ES-I3 (cell line): ENCODE data around the gene PTGES2.

Source experiments
- H3K36me3 ChIP-seq: 2 replicates; pipeline ENCODE4 v1.6.1; 2013; ENCODE audit warnings: mild to moderate bottlenecking, low read length, control low read depth, moderate library complexity; ENCODE audit not compliant: insufficient read depth
- H3K4me1 ChIP-seq: 2 replicates; pipeline ENCODE4 v1.6.1; 2013; ENCODE audit warnings: mild to moderate bottlenecking, control low read depth, low read length; ENCODE audit not compliant: insufficient read depth
- H3K9ac ChIP-seq: 2 replicates; pipeline ENCODE4 v1.6.1; 2013; ENCODE audit warnings: low read depth, mild to moderate bottlenecking, low read length, moderate library complexity
- H3K9me3 ChIP-seq: 2 replicates; pipeline ENCODE4 v1.6.1; 2013; ENCODE audit warnings: mild to moderate bottlenecking, low read length, moderate library complexity; ENCODE audit not compliant: control insufficient read depth, insufficient read depth

PTGES2 gene

DNA sequence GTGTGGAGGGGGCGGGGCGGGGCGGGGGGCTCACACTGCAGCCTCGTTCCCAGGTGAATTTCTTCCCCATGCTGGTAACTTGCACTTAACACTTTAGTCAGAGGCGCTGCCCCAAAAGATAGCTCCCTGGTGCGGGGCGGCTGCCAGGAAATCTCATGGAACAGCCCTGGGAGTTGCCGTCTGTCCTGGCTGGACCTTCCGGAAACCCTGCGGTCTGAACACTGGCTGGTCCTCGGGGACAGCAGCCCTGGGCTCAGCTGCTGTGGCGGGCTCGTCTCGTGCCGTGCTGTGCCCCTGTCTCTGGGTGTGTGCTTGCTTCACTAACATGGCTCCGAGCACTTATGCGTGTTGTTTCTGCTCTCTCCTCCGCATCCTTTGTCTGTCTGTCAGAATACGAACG is 25.8 kb downstream of the PTGES2 start:
- peaks cover 20% of the 10 kb centered on the region for H3K36me3 ChIP-seq
- H3K9ac ChIP-seq = no peak overlapping the region
- H3K4me1 ChIP-seq = peaks cover 40% of the 10 kb centered on the region
- H3K9me3 ChIP-seq = no peaks in the 10 kb centered on the region

DNA sequence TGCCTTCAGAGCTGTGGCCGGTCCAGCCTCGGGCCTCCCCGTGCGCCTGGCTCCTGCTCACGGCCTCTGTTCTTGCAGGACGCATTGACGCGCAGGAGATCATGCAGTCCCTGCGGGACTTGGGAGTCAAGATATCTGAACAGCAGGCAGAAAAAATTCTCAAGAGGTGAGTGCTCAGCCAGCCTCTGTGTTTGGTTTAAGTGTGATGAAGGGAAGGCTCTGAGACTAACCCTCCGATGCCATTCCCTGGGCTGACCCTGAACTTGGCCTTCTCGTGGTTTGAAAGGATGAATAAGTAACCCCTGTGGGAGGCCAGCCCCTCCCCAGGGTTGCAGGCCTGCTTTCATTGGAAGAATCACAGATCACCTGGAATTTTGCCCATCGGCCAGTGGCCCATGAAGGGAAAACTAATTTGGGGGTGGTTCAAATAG is 26.3 kb downstream of the PTGES2 start:
- Histone ChIP-seq H3K9me3 (no peaks in the 10 kb centered on the region), H3K4me1 (peaks cover 42% of the 10 kb centered on the region), H3K9ac (no peak overlapping the region), H3K36me3 (peaks cover 20% of the 10 kb centered on the region)

DNA sequence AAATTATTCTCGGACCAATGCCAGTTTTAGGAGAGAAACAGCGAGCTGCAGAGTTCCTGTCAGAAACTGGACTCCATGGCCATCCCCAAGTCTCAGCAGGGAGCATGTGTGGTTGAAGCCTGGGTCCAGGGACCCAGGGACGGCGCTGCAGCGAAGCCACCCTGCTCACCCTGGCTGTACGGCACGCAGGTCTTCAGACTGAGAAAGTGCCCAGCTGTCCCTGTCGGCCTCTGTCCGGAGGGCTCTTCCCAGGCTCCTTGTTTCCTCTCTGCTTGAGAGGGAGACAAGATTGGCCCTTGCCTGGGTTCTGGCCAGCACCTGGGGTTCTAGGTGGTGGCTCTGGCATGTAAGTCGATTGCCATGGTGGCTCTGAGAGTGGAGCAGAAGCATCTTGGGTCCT is 26.9 kb downstream of the PTGES2 start:
- Histone ChIP-seq H3K4me1 (peaks cover 42% of the 10 kb centered on the region), H3K36me3 (peaks cover 15% of the 10 kb centered on the region), H3K9ac (no peak overlapping the region), H3K9me3 (no peaks in the 10 kb centered on the region)

DNA sequence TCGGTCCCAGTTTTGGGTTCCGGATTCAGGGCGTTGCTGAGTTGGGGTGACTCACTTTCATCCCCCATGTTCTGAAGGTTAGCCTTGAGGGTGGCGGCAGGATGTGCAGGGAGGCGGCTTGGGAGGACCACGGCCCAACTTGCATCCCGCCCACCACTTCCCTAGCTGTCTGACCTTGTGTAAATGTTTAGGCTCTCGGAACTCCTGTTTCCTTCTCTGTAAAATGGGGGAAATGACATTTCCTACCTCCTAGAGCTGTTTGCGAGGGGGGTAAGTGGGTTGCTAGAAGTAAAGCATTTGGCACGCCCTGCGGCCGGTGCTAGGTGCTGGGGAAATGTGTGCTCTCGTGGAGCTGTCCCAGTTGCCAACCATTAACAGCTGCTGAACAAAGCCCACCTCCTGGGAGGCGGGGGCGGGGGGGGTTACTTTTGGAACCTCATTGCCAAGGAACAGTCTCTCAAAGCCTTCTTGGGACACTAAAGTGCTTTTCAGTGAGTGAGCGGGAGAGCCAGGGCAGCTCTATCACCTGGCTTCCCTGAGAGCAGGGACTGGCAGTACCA is 27.5 kb downstream of the PTGES2 start:
- no peaks in the 10 kb centered on the region for H3K9me3 ChIP-seq
- H3K36me3 ChIP-seq = peaks cover 13% of the 10 kb centered on the region
- peak overlapping the region; percentile 8; the same call in 1 of the 2 replicates for H3K9ac ChIP-seq
- H3K4me1 ChIP-seq = peaks cover 42% of the 10 kb centered on the region

DNA sequence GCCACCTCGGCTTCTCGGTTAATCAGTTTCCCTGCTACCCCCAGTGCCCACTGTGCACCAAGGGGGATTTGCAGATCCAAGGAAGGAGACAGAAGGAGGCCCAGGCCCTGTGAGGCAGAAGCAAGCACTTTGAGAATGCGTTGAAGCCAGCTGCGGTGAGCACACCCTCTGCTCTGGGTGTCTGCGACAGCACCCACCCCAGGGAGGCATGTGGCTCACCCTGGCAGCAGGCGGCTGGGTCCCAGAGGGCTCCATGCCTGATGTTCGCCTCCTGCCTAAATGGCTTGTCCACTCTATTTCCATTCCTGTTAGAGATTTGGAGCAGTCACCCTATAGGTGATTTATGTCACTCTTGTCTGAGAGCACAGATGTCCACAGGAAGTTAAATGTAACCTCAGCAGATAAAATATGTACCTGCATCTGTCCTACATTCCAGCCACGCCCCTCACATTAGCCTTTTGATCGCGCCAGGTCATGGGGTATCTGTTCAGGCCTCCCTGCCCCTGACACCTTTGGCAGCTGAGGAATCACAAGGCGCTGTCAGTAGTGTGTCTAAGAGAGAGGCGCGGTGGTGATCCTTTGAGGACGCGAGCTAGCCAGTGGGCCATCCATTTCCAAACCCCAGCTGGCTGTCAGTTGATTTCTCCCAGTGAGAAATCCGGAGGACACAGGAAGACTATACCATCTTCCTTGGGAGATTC is 28.1 kb downstream of the PTGES2 start:
- Histone ChIP-seq H3K9ac (peak overlapping the region; percentile 60), H3K36me3 (peaks cover 13% of the 10 kb centered on the region)

DNA sequence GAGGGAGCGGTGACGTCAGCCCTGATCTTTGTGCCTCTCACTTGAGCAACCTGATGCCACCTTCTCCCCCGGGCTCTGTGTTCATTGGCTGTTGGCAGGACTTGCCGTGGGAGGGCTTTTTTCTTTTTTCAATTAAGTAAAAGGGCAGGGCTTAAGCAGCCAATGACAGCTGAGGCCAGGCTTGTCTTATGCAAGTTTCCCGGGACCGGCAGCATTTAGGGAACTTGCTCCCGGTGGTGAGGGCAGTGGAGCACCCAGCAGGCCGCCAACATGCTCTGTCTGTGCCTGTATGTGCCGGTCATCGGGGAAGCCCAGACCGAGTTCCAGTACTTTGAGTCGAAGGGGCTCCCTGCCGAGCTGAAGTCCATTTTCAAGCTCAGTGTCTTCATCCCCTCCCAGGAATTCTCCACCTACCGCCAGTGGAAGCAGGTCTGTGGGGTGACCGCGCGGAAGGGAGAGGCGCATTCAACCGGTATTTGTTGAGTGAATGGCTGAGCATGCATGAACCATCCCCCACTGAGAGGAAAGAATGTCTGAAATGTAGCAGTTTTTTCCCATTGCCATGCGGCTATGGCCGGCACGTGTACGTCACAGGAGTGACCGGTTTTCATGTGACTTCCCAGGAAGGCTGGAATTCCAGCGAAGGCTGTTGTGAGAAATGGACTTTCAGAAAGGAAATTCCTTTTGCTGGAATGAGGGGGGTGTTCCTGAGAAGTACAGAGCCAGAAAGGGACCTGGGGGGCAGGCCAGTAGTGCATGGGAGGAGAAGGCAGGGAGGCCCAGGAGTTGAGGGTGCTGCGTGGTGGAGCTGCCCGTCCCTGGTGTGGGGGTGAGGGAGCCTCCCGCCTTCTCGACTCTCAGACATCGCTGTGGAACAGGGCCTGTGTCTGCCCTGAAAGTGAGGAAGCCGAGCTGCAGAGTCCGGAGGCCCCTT is 29.0 kb downstream of the PTGES2 start:
- peak overlapping the region; percentile 60 for H3K9ac ChIP-seq
- H3K9me3 ChIP-seq = no peaks in the 10 kb centered on the region
- peaks cover 42% of the 10 kb centered on the region for H3K4me1 ChIP-seq
- H3K36me3 ChIP-seq = peaks cover 8% of the 10 kb centered on the region

More for the DNA sequence above, 28.1 kb downstream of the PTGES2 start:
- Histone ChIP-seq H3K9me3 (no peaks in the 10 kb centered on the region), H3K4me1 (peaks cover 42% of the 10 kb centered on the region)

DNA sequence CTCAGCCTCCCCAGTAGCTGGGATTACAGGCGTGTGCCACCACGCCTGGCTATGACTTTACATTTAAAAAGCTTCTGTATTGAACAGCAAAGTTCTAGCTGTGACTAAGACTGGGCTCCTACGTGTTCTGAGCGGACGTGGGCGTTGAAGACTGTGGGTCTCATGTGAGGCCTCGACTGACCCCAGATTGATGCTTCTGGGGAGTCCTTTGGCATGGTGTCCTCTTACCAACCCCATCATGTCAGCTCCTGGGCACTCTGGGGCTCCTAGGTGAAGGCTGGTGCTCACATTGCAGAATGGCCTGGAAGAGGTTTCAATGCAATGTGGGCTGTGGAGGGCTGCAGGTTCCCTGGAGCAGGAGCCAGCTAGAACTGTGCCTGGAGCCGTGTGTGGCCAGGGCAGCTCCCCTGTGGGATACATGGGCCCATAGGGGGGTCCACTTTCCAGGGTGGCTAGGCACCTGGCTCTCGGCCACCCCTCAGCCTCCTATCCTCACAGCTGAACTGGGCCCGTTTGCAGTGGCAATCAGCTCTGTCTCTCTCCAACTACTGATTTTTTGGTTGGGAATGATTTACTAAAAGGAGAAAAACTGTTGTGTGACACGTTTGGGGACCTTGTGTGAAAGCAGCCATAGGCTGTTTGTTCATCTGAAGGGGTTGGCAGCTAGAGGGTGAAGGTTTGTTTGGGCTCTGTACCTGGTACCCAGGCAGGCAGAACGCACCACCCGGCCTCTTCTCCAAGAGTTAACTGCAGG is 29.8 kb downstream of the PTGES2 start:
- Histone ChIP-seq H3K9ac (no peak overlapping the region; the same call in 1 of the 2 replicates), H3K9me3 (no peaks in the 10 kb centered on the region), H3K36me3 (peaks cover 5% of the 10 kb centered on the region), H3K4me1 (peaks cover 42% of the 10 kb centered on the region)

DNA sequence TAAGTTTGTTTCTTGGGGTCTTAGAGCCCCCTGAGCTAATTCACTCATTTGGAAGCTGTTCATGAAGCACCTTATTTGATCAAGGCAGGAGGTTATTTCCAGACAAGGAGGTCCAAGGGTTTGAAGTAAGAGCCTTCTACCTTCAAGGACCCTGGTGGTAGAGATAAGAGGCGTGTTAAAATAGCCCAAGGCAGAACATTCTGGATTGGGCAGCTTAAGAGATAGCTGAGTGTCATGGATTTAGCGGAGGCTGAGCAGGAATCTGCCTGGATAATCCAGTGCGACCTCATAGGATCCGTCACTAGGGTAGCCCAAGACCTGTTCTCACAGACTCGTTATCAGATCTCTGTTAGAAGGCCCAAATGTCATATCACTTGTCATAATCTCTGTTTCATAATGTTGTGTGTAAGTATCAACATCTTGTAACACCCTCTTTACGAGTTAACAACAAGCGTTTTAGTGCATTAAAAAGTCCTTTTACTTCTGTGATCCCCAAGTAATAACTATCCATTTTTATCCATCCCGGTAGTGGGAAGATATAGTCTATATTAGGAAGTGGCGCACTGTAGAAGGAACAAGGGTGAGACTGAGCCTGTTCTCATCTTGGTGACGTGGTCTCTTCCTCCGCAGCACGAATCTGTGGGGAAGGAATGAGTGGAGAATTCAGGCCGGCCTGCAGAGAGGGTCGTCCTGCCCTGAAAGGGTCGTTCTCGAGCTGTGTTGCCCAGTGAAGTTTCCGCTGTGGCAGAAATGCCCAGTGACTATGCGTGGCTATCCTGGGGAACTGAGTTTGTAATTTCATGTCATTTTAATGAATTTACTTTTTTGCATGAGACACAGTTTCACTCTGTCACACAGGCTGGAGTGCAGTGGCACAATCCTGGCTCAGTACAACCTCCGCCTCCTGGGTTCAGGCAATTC is 30.7 kb downstream of the PTGES2 start:
- Histone ChIP-seq H3K4me1 (peaks cover 40% of the 10 kb centered on the region), H3K36me3 (peaks cover 3% of the 10 kb centered on the region), H3K9me3 (no peaks in the 10 kb centered on the region), H3K9ac (no peak overlapping the region)

DNA sequence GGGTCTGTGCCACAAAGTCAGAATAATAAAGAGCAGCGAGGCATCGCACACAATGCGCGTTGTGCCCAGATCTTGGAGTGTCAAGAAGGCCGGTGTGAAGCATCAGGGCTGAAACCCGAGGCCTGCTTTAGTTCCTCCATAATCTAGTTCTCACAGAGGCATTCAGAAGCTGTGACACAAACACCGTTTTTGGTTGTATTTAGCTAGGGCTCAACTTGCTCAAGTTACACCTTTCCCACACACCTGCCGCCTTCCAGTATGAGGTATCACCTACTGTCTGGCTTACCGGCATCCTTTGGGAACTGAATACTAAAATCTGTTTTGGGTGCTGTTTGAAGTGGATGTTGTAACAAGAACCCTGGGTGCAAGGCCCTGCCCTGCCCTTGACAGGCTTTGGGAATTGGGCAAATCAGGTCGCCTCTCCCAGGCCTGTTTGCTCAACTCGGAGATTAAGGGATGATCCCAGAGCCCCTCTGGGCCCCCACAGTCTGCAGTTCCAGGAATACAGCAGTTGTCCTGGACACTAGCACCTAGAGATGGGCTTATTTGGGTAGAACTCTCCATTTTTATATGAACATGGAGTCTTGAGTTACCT is 32.5 kb downstream of the PTGES2 start:
- H3K9me3 ChIP-seq = no peaks in the 10 kb centered on the region
- H3K9ac ChIP-seq = no peak overlapping the region
- H3K4me1 ChIP-seq = peaks cover 35% of the 10 kb centered on the region
- H3K36me3 ChIP-seq = no peaks in the 10 kb centered on the region

DNA sequence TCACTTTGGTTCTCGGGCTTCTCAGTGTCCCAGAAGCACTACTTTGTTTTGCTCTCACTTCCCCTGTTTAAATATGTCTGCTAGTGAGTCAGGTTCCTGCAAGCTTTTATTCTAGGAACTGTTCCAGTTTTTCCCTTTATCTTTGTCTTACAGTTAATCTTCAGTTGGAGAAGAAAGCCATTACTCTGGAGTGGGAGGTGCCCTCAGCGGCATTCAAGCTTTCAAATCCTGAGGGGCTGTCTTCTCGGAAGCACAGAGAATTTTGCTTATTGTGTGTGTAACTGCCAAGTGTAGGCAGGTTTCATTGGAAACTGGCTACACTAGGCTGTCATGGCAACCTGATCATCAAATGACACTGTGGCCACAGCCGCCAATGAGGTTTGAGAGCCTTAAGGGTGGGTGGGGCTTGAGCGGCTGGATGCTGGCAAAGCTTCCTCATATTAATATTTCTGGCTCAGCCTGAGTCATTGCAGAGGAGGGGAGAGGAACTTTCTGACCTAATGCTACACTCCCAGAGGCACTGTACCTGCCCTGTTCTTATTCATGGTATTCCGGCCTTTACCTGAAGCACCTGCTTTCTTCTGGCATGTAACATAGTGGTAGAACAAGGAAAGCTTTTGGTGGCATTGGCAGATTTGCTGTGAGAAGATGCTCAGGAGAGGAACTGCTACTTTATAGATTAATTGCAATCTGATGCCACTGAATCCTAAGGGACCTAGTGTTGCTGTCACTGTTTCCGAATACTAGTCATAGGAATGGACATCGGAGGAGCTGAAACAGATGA is 33.2 kb downstream of the PTGES2 start:
- no peaks in the 10 kb centered on the region for H3K36me3 ChIP-seq
- H3K9ac ChIP-seq = no peak overlapping the region
- H3K9me3 ChIP-seq = no peaks in the 10 kb centered on the region
- peaks cover 28% of the 10 kb centered on the region for H3K4me1 ChIP-seq

DNA sequence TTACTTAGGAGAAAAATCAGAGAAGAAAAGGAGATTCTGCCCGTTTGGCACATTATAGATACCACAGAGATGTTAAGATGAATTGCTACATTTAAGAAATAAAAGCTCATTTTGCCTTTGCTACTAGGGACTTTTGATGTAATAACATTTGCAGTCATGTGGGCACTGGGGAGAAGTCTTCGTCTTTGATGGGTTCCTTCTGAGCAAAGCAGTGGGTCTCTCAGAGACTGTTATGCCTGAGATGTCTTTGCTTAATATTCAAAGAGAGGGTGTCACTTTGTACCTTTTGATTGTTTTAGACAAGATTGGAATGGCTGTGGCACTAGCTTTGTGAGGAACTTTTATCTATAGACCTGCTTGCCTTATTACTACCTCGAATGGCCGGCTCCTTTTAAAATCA is 34.5 kb downstream of the PTGES2 start:
- H3K36me3 ChIP-seq = no peaks in the 10 kb centered on the region
- no peak overlapping the region for H3K9ac ChIP-seq
- peaks cover 24% of the 10 kb centered on the region for H3K4me1 ChIP-seq
- no peaks in the 10 kb centered on the region for H3K9me3 ChIP-seq

DNA sequence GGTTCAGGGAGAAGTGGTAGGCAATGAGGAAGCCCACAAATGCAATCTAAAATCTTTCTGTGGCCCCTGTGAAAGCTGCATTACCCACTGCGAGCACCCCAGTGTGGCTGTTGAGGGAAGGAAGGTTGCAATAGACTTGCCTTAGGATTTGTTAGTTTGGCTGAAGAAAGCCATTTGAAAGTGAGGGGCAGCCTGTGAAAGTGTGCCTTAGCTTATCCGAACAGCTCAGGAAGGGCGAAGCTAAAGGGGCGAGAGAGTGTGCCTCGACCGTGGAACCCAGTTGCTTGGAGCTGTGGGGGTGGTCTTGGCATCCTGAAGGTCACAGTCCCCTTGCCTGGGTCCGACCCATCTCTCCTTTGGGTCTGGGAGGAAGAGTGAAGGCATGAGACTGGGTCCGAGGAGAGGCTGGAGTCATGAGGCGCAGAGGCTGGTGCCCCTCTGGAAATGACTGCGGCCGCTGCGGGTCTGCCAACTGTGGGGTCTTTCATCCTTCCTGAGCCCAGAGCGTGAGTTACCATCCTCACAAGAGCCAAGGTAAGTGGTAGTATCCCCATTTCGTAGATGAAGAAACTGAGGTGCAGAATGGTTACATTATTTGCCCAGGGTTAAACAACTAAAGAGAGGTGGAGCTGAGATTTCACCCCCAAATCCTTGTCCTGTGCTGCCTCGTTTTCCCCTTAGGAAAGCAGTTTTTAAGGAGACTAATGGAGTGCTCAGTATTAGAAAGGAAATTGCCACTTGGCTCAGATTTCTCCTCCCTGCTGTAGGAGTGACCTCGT is 35.1 kb downstream of the PTGES2 start:
- H3K4me1 ChIP-seq = peaks cover 18% of the 10 kb centered on the region

More for the DNA sequence above, 35.1 kb downstream of the PTGES2 start:
- Histone ChIP-seq H3K9ac (no peak overlapping the region), H3K36me3 (no peaks in the 10 kb centered on the region), H3K9me3 (no peaks in the 10 kb centered on the region)
